ENCODE measurements around the gene TRIP4.

TRIP4 gene

DNA sequence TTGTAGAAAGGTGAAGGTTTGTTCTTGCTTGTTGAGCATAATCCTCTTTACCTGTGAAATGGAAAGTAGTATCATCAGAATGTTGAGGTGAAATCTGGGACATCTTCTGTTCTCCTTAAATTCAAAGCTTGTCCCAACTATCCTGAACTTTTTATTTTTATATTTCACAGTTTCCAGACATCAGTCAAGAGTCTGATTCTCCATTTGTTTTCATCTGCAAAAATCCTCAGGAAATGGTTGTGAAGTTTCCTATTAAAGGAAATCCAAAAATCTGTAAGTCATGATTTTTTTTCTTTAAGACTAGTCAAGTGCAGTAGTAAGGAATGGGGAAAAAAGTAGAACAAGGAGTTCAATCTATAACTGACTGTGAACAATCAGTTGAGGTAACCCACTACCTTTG is 57.2 kb downstream of the TRIP4 start:
- in situ Hi-C loops (cut with MboI; ENCODE audit: low sequenced_read_pairs): no loop called here

DNA sequence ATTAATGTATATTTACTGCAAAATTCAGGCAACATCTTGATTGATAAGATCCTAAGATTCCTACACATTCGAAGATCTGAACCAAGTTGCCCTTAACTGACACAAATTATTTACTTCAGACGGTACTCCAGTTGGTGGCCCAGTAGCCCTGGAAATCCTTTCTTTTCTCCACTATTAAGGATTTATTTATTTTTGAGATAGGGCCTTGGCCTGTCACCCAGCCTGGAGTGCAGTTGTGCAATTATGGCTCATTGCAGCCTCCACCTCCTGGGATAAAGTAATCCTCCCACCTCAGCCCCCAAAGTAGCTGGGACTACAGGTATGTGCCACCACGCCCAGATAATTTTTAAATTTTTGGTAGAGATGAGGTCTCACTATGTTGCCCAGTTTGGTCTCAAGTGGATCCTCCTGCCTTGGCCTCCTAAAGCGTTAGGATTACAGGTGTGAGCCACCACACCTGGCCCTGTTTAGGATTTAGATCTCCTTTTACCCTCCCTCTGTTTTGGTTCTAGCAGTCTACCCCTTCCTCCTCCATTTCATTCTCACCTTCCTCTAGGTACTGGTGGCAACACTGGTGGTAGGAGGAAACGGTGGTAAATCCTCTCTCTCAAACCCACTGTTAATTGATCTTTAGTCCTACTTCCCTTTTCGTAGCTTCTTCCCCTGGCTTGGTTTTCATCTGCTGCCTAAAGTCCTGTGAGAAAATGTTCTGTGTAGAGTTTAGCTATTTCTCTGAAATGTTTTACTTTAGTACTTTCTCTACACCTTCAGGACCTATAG is 60.1 kb downstream of the TRIP4 start:
- in situ Hi-C loops (cut with MboI; ENCODE audit: low sequenced_read_pairs): no loop called here

DNA sequence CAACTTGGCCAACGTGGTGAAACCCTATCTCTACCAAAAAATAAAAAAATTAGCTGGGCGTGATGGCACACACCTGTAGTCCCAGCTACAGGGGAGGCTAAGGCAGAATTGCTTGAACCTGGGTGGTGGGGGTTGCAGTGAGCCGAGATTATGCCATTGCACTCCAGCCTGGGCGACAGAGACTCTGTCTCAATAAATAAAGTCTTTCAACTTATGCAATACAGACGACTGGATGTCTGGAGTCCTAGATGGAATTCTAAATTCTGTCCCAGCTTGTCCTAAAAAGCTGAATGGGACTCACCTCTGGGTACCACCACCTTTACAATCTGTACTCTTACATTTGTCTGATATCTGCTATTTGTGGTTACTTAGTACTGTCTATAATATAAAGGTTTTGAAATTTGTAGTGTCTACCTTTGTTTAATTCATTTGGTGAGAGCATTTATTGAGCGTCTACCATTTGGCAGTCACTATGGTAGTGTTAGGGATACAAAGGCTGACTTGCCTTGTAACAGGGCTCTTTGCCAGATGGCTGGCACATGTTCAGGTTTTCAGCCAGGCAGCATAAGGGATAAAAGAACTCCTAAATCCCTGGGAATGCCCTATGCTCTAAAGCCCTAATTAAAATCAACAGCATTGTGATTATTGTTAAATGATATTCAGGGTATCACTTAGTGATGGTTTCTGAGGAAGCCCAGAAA is 65.5 kb downstream of the TRIP4 start:
- in situ Hi-C loops (cut with MboI; ENCODE audit: low sequenced_read_pairs): no loop called here

GRCh38 chr15:64453689-64454037 is 66.0 kb downstream of the TRIP4 start:
- in situ Hi-C loops (cut with MboI; ENCODE audit: low sequenced_read_pairs): no loop called here

- in situ Hi-C loops (cut with MboI; ENCODE audit: low sequenced_read_pairs): no loop called here
Measured at GRCh38 chr15:64454282-64454681, 66.6 kb downstream of the TRIP4 start.

- in situ Hi-C loops (cut with MboI; ENCODE audit: low sequenced_read_pairs): no loop called here
Measured at GRCh38 chr15:64455961-64456371, 68.3 kb downstream of the TRIP4 start.

DNA sequence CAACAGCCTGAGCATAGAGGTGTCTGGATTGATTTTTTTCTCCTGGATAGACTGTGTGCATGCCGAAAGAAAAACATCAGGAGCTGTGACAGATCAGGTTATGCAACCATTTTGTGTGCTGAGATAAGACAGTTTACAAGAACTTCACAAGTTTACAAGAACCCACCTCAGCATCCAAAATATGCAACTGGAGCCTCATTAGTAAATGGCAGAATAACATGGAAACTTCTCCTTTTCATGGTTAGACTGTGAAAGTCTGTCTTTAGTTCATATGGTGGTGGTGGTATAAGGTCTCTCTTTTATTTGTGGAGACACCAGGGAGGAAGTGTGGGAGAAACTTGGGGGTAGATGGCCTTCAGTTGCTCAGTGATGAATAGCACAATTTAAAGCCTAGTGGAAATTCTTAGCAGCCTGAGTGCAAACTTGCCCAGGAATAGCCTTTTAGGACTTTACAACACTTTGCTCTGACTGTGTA is 69.0 kb downstream of the TRIP4 start:
- in situ Hi-C loops (cut with MboI; ENCODE audit: low sequenced_read_pairs): no loop called here

DNA sequence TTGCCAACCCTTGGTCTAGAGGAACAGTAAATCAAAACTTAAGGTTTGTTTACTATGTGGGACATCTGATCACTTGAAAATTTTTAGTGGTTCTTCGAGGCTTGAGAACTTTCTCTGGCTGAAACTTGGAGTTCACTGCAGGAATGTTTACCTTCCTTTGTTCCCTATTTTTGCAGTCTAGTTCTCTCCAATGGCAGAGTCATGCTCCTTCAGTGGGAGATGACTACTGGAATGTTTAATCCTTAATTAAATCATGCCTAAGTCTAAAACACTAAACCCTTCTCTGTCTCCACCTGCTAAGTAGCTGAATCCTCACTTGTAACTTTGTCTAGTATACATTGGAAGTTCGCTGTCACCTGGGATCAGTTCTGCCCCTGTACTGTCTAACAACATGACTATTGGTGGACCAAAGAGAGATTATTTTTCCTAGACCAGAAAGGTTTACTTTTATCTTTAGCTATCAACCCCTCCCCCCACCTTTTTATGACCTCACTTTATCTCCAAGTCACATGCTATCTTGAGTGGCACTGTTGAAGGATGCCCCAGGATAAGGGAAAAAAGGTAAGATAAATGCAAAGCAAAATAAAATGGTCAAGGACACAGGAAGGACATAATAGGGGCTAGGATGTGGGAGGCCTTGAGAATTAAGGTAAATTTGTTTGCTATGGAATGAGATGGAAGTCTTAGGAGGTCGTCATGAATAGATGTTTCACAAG is 71.6 kb downstream of the TRIP4 start:
- in situ Hi-C loops (cut with MboI; ENCODE audit: low sequenced_read_pairs): no loop called here

- in situ Hi-C loops (cut with MboI; ENCODE audit: low sequenced_read_pairs): no loop called here
Measured at GRCh38 chr15:64460206-64460723, 72.6 kb downstream of the TRIP4 start, which contains the start of gene ZNF609. TSS of gene ZNF609 (plus strand) at chr15:64460578. CDS start at chr15:64499420, 38,842 bp downstream.

DNA sequence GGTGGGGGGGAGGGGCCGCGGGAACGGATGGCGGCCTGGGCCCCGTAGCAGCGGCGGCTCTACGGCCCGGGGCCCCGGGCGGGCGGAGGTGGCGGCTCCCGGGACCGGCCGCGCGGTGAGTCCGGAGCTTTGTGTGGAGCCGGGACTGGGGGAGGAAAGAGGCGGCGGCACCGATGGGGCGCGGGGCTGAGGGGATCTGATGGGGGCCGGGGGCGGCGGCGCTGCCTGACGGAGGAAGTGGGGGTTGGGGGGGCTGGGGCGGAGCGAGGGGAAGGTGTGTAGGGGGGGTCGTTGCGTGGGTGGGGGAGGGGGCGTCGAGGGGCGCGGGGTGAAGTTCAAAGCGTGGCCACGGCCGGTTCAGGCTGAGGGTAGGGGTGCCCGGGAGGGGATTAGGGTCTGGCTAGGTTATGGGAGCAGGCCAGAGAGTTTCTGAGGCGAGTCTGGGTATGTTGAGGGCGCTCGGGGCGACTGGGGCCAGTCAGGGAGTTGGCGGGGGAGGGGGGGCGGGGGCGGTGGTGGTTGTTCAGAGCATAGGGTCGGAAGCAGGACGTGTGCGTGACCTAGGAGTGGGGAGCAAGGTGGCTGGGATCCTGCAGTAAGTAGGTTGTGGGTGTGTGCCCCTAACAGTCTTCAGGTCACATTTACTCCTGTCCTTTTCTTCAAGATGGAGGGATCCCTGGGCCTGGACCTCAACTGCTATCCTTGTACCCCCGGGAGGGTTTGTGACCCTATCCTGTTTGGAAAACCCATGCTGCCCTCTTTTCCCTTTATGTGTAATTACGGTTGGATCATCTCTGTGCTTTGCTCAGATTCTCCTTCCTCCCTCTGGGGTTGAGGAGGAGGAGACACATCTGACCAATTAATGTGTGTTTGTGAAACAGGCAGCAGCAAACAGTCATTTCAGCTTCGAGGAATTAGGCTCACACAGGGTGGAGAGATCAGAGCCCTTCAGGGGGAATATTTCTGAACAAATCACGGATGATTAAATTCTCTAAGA is 73.4 kb downstream of the TRIP4 start:
- in situ Hi-C loops (cut with MboI; ENCODE audit: low sequenced_read_pairs): no loop called here

DNA sequence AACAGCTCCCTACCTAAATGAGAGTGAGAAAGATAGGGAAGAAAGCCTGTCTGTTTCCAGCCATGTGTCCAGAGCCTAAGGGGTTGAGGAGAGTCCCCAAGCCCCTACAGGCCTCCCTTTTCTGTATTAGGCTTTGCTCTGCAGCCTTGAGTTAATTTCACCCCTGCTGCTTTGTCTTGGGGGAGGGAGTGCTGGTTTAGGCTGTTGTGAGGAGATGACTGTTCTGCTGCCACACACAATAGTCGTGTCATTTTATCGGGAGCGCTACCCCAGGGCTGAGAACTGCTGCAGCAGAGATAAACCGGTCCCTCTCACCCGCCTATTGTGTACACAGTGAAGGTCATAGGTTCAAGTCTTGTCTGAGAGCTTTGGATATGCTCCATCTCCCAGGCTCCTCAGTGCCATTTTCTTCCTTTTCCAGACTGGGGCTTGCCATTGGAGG is 74.1 kb downstream of the TRIP4 start:
- in situ Hi-C loops (cut with MboI; ENCODE audit: low sequenced_read_pairs): no loop called here

- in situ Hi-C loops (cut with MboI; ENCODE audit: low sequenced_read_pairs): no loop called here
Measured at GRCh38 chr15:64462492-64462891, 74.9 kb downstream of the TRIP4 start.

- in situ Hi-C loops (cut with MboI; ENCODE audit: low sequenced_read_pairs): no loop called here
Measured at GRCh38 chr15:64464276-64465005, 76.8 kb downstream of the TRIP4 start.

GRCh38 chr15:64466408-64467141 is 78.9 kb downstream of the TRIP4 start:
- in situ Hi-C loops (cut with MboI; ENCODE audit: low sequenced_read_pairs): no loop called here

- in situ Hi-C loops (cut with MboI; ENCODE audit: low sequenced_read_pairs): no loop called here
Measured at GRCh38 chr15:64472161-64472560, 84.5 kb downstream of the TRIP4 start.

GRCh38 chr15:64474846-64475245 is 87.2 kb downstream of the TRIP4 start:
- in situ Hi-C loops (cut with MboI; ENCODE audit: low sequenced_read_pairs): no loop called here

GRCh38 chr15:64476550-64476949 is 88.9 kb downstream of the TRIP4 start:
- in situ Hi-C loops (cut with MboI; ENCODE audit: low sequenced_read_pairs): no loop called here

- in situ Hi-C loops (cut with MboI; ENCODE audit: low sequenced_read_pairs): no loop called here
Measured at GRCh38 chr15:64478863-64479262, 91.2 kb downstream of the TRIP4 start.

GRCh38 chr15:64480891-64481290 is 93.3 kb downstream of the TRIP4 start:
- in situ Hi-C loops (cut with MboI; ENCODE audit: low sequenced_read_pairs): no loop called here

All from HL-60/S4 (cell line).